ENCODE results near the gene LHX6.

LHX6 gene

DNA sequence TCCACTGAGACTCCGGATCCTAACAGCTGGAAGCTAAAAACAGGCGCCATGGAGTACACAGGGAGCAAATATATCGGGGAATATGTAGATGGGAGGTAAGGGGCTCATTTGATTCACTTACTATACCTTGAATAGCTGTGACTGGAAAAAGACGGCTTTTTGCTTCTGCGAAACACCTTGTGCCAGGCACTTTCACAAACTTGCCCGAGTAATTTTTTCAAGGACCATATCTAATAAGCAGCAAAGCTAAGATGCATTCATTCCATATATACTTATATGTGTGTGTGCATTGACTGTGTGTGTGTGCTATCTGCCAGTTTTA, 68.9 kb downstream of the LHX6 start:
- Histone ChIP-seq H3K27ac (replicated peaks) (peak overlapping the region; percentile 25; the same call in 1 of the 2 replicates), H3K27me3 (ENCODE audit: insufficient read depth, poor library complexity, severe bottlenecking) (no peaks in the 10 kb centered on the region), H3K4me3 (replicated peaks; ENCODE audit: insufficient read depth, low read length) (peak overlapping the region; percentile 74)
- DNase-seq (ENCODE audit: low read depth in 1 of 2, low spot score in 1 of 2): no peak
- TF ChIP-seq SPI1 (IDR thresholded peaks at IDR 0.05; ENCODE audit: borderline replicate concordance, low read depth): no peak
- TF ChIP-seq, protein P1, sequence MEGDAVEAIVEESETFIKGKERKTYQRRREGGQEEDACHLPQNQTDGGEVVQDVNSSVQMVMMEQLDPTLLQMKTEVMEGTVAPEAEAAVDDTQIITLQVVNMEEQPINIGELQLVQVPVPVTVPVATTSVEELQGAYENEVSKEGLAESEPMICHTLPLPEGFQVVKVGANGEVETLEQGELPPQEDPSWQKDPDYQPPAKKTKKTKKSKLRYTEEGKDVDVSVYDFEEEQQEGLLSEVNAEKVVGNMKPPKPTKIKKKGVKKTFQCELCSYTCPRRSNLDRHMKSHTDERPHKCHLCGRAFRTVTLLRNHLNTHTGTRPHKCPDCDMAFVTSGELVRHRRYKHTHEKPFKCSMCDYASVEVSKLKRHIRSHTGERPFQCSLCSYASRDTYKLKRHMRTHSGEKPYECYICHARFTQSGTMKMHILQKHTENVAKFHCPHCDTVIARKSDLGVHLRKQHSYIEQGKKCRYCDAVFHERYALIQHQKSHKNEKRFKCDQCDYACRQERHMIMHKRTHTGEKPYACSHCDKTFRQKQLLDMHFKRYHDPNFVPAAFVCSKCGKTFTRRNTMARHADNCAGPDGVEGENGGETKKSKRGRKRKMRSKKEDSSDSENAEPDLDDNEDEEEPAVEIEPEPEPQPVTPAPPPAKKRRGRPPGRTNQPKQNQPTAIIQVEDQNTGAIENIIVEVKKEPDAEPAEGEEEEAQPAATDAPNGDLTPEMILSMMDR (IDR thresholded peaks at IDR 0.05; ENCODE audit: insufficient read depth, low read length): no peak
- no peak for TF ChIP-seq POLR2AphosphoS5 (IDR thresholded peaks at IDR 0.05; ENCODE audit: low read depth)
- no peak for TF ChIP-seq GABPA (IDR thresholded peaks at IDR 0.05; ENCODE audit: low read depth)
- TF ChIP-seq, protein P2, sequence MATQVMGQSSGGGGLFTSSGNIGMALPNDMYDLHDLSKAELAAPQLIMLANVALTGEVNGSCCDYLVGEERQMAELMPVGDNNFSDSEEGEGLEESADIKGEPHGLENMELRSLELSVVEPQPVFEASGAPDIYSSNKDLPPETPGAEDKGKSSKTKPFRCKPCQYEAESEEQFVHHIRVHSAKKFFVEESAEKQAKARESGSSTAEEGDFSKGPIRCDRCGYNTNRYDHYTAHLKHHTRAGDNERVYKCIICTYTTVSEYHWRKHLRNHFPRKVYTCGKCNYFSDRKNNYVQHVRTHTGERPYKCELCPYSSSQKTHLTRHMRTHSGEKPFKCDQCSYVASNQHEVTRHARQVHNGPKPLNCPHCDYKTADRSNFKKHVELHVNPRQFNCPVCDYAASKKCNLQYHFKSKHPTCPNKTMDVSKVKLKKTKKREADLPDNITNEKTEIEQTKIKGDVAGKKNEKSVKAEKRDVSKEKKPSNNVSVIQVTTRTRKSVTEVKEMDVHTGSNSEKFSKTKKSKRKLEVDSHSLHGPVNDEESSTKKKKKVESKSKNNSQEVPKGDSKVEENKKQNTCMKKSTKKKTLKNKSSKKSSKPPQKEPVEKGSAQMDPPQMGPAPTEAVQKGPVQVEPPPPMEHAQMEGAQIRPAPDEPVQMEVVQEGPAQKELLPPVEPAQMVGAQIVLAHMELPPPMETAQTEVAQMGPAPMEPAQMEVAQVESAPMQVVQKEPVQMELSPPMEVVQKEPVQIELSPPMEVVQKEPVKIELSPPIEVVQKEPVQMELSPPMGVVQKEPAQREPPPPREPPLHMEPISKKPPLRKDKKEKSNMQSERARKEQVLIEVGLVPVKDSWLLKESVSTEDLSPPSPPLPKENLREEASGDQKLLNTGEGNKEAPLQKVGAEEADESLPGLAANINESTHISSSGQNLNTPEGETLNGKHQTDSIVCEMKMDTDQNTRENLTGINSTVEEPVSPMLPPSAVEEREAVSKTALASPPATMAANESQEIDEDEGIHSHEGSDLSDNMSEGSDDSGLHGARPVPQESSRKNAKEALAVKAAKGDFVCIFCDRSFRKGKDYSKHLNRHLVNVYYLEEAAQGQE (IDR thresholded peaks at IDR 0.05; ENCODE audit: insufficient replicate concordance, low read depth): no peak

DNA sequence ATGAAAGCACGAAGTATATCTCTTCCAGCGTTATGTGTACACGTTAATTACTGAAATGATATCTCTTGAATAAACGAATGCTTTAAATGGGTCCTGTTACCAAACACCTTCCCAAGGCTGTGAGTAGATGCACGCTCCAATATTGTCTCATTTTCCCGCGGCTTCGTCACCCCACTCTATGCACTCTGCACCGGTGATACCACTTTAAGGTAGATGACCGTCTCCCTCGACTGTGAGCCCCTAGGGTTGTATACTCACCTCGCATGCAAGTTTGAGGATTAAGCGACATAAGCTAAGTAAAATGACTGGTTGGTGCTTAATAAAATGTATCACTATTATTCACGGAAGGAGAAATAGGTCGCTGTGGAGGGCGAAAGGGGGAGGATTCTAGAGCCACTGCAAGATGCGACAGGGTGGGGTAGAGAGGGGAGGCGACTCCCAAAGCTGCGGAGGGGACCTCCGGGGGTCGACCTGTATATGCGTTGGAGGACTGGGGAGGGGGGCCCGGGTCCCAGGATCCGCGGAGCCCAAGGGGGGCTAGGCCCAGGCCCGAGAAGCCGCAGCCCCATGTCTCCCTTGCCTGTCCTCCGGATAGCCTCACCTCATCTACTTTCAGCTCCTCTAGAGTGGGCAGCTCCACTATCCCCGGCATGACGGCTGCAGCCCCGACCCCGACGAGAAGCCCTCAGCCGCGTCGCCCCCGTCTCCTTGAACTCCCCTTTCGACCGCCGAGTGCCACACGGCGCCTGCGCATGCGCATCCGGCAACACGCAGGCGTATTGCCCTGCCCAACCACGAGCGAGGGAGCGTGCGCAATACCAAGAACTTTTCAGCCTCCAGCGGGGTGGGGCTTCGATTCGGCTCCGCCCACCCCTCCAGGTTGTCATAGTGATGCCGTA, 69.5 kb downstream of the LHX6 start, which contains the start of the genes MORN5 and NDUFA8:
Gene MORN5 (plus strand): TSS at position 883 of the 899 bp plus-strand sequence. CDS start 65 bp downstream, outside the sequence.
Gene NDUFA8 (minus strand): TSS at position 754 of the 899 bp plus-strand sequence. CDS start 102 bp downstream, at position 652.
- H3K4me3 ChIP-seq (replicated peaks; ENCODE audit: insufficient read depth, low read length): peak within 1 kb of the TSS; percentile 74
- H3K27ac ChIP-seq (replicated peaks): peak within 1 kb of the TSS; percentile 73
- peak; percentile 92 to 94 for DNase-seq (ENCODE audit: low read depth in 1 of 2, low spot score in 1 of 2)
- no peaks in the 10 kb centered on the region for H3K27me3 ChIP-seq (ENCODE audit: insufficient read depth, poor library complexity, severe bottlenecking)
- TF ChIP-seq SPI1 (IDR thresholded peaks at IDR 0.05; ENCODE audit: borderline replicate concordance, low read depth): no peak
- TF ChIP-seq POLR2AphosphoS5 (IDR thresholded peaks at IDR 0.05; ENCODE audit: low read depth): peak; percentile 81

DNA sequence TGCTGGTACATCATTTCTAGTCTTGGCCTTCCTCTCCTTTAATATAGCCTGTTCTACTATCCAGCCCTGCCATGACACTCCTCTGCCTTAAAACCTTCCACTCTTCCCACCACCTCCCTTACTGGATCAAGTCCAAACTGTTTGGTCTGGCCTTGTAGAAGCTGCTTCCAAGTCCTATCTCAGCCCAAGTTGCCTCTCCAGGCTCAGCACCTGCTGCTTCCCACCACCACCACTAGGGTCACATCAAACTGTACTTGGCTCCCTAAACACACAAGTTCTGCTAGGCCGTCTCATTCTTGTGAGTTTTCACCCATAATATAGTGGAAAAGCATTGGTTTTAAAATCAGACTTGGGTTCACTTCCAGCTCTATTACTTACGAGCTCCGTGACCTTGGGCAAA, 70.6 kb downstream of the LHX6 start:
- no peak overlapping the region for H3K27ac ChIP-seq (replicated peaks)
- peak; percentile 36 to 61 for DNase-seq (ENCODE audit: low read depth in 1 of 2, low spot score in 1 of 2)
- H3K27me3 ChIP-seq (ENCODE audit: insufficient read depth, poor library complexity, severe bottlenecking): no peaks in the 10 kb centered on the region
- TF ChIP-seq SPI1 (IDR thresholded peaks at IDR 0.05; ENCODE audit: borderline replicate concordance, low read depth): no peak
- TF ChIP-seq, protein P1 (IDR thresholded peaks at IDR 0.05; ENCODE audit: insufficient read depth, low read length): peak; percentile 42
- no peak overlapping the region for H3K4me3 ChIP-seq (replicated peaks; ENCODE audit: insufficient read depth, low read length)

DNA sequence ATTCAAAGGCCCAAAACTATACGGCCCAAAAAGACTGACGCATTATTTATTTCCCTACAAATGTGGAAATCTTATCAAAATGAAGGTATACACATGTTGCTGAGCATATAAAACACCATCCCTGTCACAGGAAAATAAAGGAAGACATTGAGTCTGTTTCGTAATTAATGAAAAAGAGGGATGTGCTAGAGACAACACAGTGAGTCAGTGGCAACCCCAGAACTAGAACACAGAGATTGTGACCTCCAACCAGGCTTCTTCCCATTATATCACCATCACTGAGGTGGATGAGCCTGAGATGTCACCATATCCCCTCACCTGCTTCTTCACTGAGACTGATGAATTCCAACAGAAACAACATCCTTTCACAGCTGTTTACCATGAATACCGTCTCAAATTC, 73.0 kb downstream of the LHX6 start:
- no peaks in the 10 kb centered on the region for H3K27me3 ChIP-seq (ENCODE audit: insufficient read depth, poor library complexity, severe bottlenecking)
- DNase-seq (ENCODE audit: low read depth in 1 of 2, low spot score in 1 of 2): no peak
- TF ChIP-seq, protein P2 (IDR thresholded peaks at IDR 0.05; ENCODE audit: insufficient replicate concordance, low read depth): no peak
- TF ChIP-seq, protein P1 (IDR thresholded peaks at IDR 0.05; ENCODE audit: insufficient read depth, low read length): no peak
- no peak for TF ChIP-seq GABPA (IDR thresholded peaks at IDR 0.05; ENCODE audit: low read depth)

More for the DNA sequence above, 73.0 kb downstream of the LHX6 start:
- H3K27ac ChIP-seq (replicated peaks): no peak overlapping the region
- H3K4me3 ChIP-seq (replicated peaks; ENCODE audit: insufficient read depth, low read length): no peak overlapping the region
